ENCODE data around the gene WFDC1. TPM values are rescaled to one million over a fixed set of nuclear protein-coding genes. Genes with fewer than 3 reads are reported as not detected.

The WFDC1 gene
- 2.0 TPM for total RNA-seq
- long read RNA-seq, partial matches to known transcripts, result 0 of 6 reads
- long read RNA-seq, other reads (novel, unspliced or antisense), result 1 of 6 reads

GRCh38 chr16:84294531-84295142 lies at the start of gene WFDC1:
Gene WFDC1, plus strand, starts transcription at chr16:84294878. Its CDS starts 94 bp downstream, at chr16:84294972.
- peak; percentile 46 for DNase-seq
- intact Hi-C loops (cut with micrococcal nuclease), result no loop called here

GRCh38 chr16:84245956-84246678 lies 48.6 kb upstream of the WFDC1 start:
- ATAC-seq (no peak), DNase-seq (no peak)
- intact Hi-C loops (cut with micrococcal nuclease), result no loop called here

More at GRCh38 chr16:84294531-84295142, at the start of gene WFDC1:
- peak; percentile 74 for ATAC-seq

- ATAC-seq, result no peak
Measured at GRCh38 chr16:84246679-84247077, 48.0 kb upstream of the WFDC1 start.

GRCh38 chr16:84247331-84247730 lies 47.3 kb upstream of the WFDC1 start:
- ATAC-seq (no peak), DNase-seq (no peak)
- intact Hi-C loops (cut with micrococcal nuclease), result no loop called here

More at GRCh38 chr16:84246679-84247077, 48.0 kb upstream of the WFDC1 start:
- no peak for DNase-seq
- intact Hi-C loops (cut with micrococcal nuclease), result no loop called here

GRCh38 chr16:84247844-84248243 lies 46.8 kb upstream of the WFDC1 start:
- intact Hi-C loops (cut with micrococcal nuclease), result no loop called here
- ATAC-seq (no peak), DNase-seq (no peak)

- ATAC-seq, result no peak
- intact Hi-C loops (cut with micrococcal nuclease), result no loop called here
- no peak for DNase-seq
Measured at GRCh38 chr16:84252184-84252583, 42.5 kb upstream of the WFDC1 start.

GRCh38 chr16:84253173-84253572 lies 41.5 kb upstream of the WFDC1 start:
- no peak for ATAC-seq
- intact Hi-C loops (cut with micrococcal nuclease), result no loop called here

GRCh38 chr16:84254062-84254461 lies 40.6 kb upstream of the WFDC1 start:
- no peak for DNase-seq
- ATAC-seq, result no peak
- intact Hi-C loops (cut with micrococcal nuclease), result no loop called here

More at GRCh38 chr16:84253173-84253572, 41.5 kb upstream of the WFDC1 start:
- no peak for DNase-seq

- ATAC-seq, result no peak
- intact Hi-C loops (cut with micrococcal nuclease), result no loop called here
- DNase-seq, result no peak
Measured at GRCh38 chr16:84255050-84255810, 39.4 kb upstream of the WFDC1 start.

GRCh38 chr16:84258266-84258665 lies 36.4 kb upstream of the WFDC1 start:
- intact Hi-C loops (cut with micrococcal nuclease), result no loop called here
- no peak for DNase-seq
- ATAC-seq, result no peak

GRCh38 chr16:84259691-84260090 lies 35.0 kb upstream of the WFDC1 start:
- ATAC-seq (no peak), DNase-seq (no peak)
- intact Hi-C loops (cut with micrococcal nuclease), result no loop called here

- ATAC-seq (no peak), DNase-seq (no peak)
- intact Hi-C loops (cut with micrococcal nuclease), result no loop called here
Measured at GRCh38 chr16:84260766-84261554, 33.7 kb upstream of the WFDC1 start.

- ATAC-seq, result no peak
Measured at GRCh38 chr16:84262031-84262430, 32.6 kb upstream of the WFDC1 start.

GRCh38 chr16:84262939-84263338 lies 31.7 kb upstream of the WFDC1 start:
- ATAC-seq (no peak), DNase-seq (no peak)
- intact Hi-C loops (cut with micrococcal nuclease), result no loop called here

More at GRCh38 chr16:84262031-84262430, 32.6 kb upstream of the WFDC1 start:
- intact Hi-C loops (cut with micrococcal nuclease), result no loop called here
- no peak for DNase-seq

- ATAC-seq, result peak; percentile 96
- intact Hi-C loops (cut with micrococcal nuclease), result no loop called here
- DNase-seq, result peak; percentile 41
Measured at GRCh38 chr16:84266451-84266850, 28.2 kb upstream of the WFDC1 start.

- ATAC-seq, result no peak
- intact Hi-C loops (cut with micrococcal nuclease), result no loop called here
- DNase-seq, result no peak
Measured at GRCh38 chr16:84267380-84267779, 27.3 kb upstream of the WFDC1 start.

GRCh38 chr16:84268291-84269040 lies 26.2 kb upstream of the WFDC1 start:
- intact Hi-C loops (cut with micrococcal nuclease), result no loop called here
- DNase-seq (no peak), ATAC-seq (no peak)

- ATAC-seq (no peak), DNase-seq (no peak)
- intact Hi-C loops (cut with micrococcal nuclease), result loop anchor here (10.0 kb wide), 1 partner anchor 215 kb away; no protein-coding TSS in a partner anchor
Measured at GRCh38 chr16:84270071-84270470, 24.6 kb upstream of the WFDC1 start.
